HepG2 (cell line): ENCODE data around the gene TBX10. TPM values are rescaled to one million over a fixed set of nuclear protein-coding genes. Genes with fewer than 3 reads are reported as not detected.

Experiments
- AHR ChIP-seq: IDR thresholded peaks from 2 replicates; pipeline ENCODE4 v1.6.1; 2018; ENCODE audit warnings: missing genetic modification reagents, missing compliant biosample characterization
- CREB1 ChIP-seq, 2 experiments: fragments of 450-650 bp in 1 of 2; IDR thresholded peaks; 2 replicates each; pipeline ENCODE4 v1.6.1; 2016 to 2017; ENCODE audit warnings: control low read depth in 1 of 2, mild to moderate bottlenecking in 1 of 2, missing compliant biosample characterization in 1 of 2, missing genetic modification characterization in 1 of 2
- MXD3 ChIP-seq: IDR thresholded peaks from 2 replicates; pipeline ENCODE4 v1.6.1; 2016; ENCODE audit warnings: mild to moderate bottlenecking, missing biosample characterization, missing genetic modification reagents
- MXI1 ChIP-seq: IDR thresholded peaks from 3 replicates; pipeline ENCODE4 v1.6.1; 2012; ENCODE audit warnings: low read depth, low read length, inconsistent platforms, borderline replicate concordance
- NRL ChIP-seq: sonication (generic); formaldehyde crosslinking; IDR thresholded peaks from 2 replicates; pipeline ENCODE4 v1.5.0; 2020; ENCODE audit warnings: missing genetic modification reagents, mild to moderate bottlenecking, moderate library complexity, borderline replicate concordance
- PAF1 ChIP-seq: IDR thresholded peaks from 2 replicates; pipeline ENCODE4 v1.6.1; 2016; ENCODE audit warnings: missing genetic modification reagents, missing compliant biosample characterization
- PRMT3 ChIP-seq: sonication (generic); formaldehyde crosslinking; IDR thresholded peaks from 2 replicates; pipeline ENCODE4 v1.8.1; 2022; ENCODE audit warnings: low read depth, mild to moderate bottlenecking, moderate library complexity, missing genetic modification reagents, borderline replicate concordance
- SMAD1 ChIP-seq: sonication (generic); formaldehyde crosslinking; IDR thresholded peaks from 2 replicates; pipeline ENCODE4 v1.4.0; 2020; ENCODE audit warnings: missing genetic modification reagents, low read depth, mild to moderate bottlenecking, borderline replicate concordance
- TEAD3 ChIP-seq: optimal IDR thresholded peaks from 2 replicates; pipeline ENCODE3; 2016; ENCODE audit warnings: borderline replicate concordance
- ZFP1 ChIP-seq: IDR thresholded peaks from 2 replicates; pipeline ENCODE4 v1.6.1; 2016
- ZFP91 ChIP-seq: sonication (generic); formaldehyde crosslinking; IDR thresholded peaks from 2 replicates; pipeline ENCODE4 v1.9.0; 2022; ENCODE audit warnings: missing genetic modification reagents, mild to moderate bottlenecking, borderline replicate concordance
- ZNF296 ChIP-seq: sonication (generic); formaldehyde crosslinking; conservative IDR thresholded peaks from 2 replicates; pipeline ENCODE4 v1.5.0; 2020; ENCODE audit warnings: mild to moderate bottlenecking, missing genetic modification reagents
- ZNF431 ChIP-seq: sonication (generic); formaldehyde crosslinking; IDR thresholded peaks from 2 replicates; pipeline ENCODE4 v1.9.0; 2022; ENCODE audit warnings: missing genetic modification reagents, low read depth, mild to moderate bottlenecking, borderline replicate concordance
- ZNF563 ChIP-seq: sonication (generic); formaldehyde crosslinking; IDR thresholded peaks from 2 replicates; pipeline ENCODE4 v1.8.0; 2022; ENCODE audit warnings: mild to moderate bottlenecking, moderate library complexity, missing genetic modification reagents
- ZNF570 ChIP-seq: sonication (generic); formaldehyde crosslinking; IDR thresholded peaks from 2 replicates; pipeline ENCODE4 v1.4.0; 2020; ENCODE audit warnings: mild to moderate bottlenecking, missing genetic modification reagents, borderline replicate concordance
- ZNF687 ChIP-seq: sonication (generic); formaldehyde crosslinking; IDR thresholded peaks from 2 replicates; pipeline ENCODE4 v1.5.1; 2020; ENCODE audit warnings: mild to moderate bottlenecking, missing genetic modification reagents, moderate library complexity
- ZNF790 ChIP-seq: sonication (generic); formaldehyde crosslinking; IDR thresholded peaks from 2 replicates; pipeline ENCODE4 v1.8.0; 2022; ENCODE audit warnings: missing genetic modification reagents, mild to moderate bottlenecking, borderline replicate concordance
- ZNF850 ChIP-seq: sonication (generic); formaldehyde crosslinking; conservative IDR thresholded peaks from 2 replicates; pipeline ENCODE4 v1.9.0; 2021; ENCODE audit warnings: mild to moderate bottlenecking, missing genetic modification reagents
- ZSCAN20 ChIP-seq: sonication (generic); formaldehyde crosslinking; IDR thresholded peaks from 2 replicates; pipeline ENCODE4 v1.4.0; 2020; ENCODE audit warnings: missing genetic modification reagents, mild to moderate bottlenecking, borderline replicate concordance
- ZXDC ChIP-seq: sonication (generic); formaldehyde crosslinking; IDR thresholded peaks from 2 replicates; pipeline ENCODE4 v1.5.0; 2020; ENCODE audit warnings: mild to moderate bottlenecking, missing genetic modification reagents
- polyA plus RNA-seq, 8 experiments: library from polyadenylated mRNA; depleted of rRNA in 3 of 8; stranded (reverse) in 7 of 8; unstranded in 1 of 8; fragments of >200 nt; fragmentation: Illumina TruSeq in 4 of 8; extraction: Trizol in 4 of 8; gene quantifications; 2 replicates each; pipeline versions ENCODE4 v1.2.1 to v1.2.3, GENCODE V29; 2011 to 2016; ENCODE audit warnings: low read depth in 4 of 8, missing spikeins in 1 of 8, mixed read lengths in 1 of 8; ENCODE audit not compliant: insufficient read depth in 1 of 8
- total RNA-seq, 5 experiments: library from RNA; depleted of rRNA; stranded (reverse); fragments of >200 nt; fragmentation: Illumina TruSeq; extraction: Trizol; gene quantifications; 2 replicates each; pipeline ENCODE4 v1.2.3, GENCODE V29; 2016; ENCODE audit warnings: low read depth in 1 of 5

Gene TBX10
- total and polyA plus RNA-seq, 2 of the 13 experiments (the other 11 are each of a cell fraction or from before 2014, with no cell fraction given): 0.27 to 1.7 TPM

GRCh38 chr11:67640021-67640757 is 626 bp upstream of the TBX10 start (continued):
- TF ChIP-seq TEAD3 (CRISPR knock-in tag): peak; percentile 23
- peak; percentile 86 for TF ChIP-seq ZNF687
- peak; percentile 52; the same call in 1 of the 2 replicates for TF ChIP-seq ZNF563
- TF ChIP-seq ZNF790 (CRISPR knock-in tag): no peak
- TF ChIP-seq ZNF431 (CRISPR knock-in tag): 0 out of 2 replicates have a peak, but pooled peaks have one; percentile 28
- no peak for TF ChIP-seq ZNF570 (CRISPR knock-in tag)
- no peak for TF ChIP-seq ZNF296
- peak; percentile 77; the same call in 1 of the 2 replicates for TF ChIP-seq ZXDC
- peak; percentile 57; the same call in 1 of the 2 replicates for TF ChIP-seq ZFP91 (CRISPR knock-in tag)
- no peak for TF ChIP-seq CREB1 (IDR thresholded peaks at IDR 0.05)
- no peak for TF ChIP-seq CREB1 (CRISPR knock-in tag; IDR thresholded peaks at IDR 0.05)
- no peak for TF ChIP-seq ZNF850 (CRISPR knock-in tag)
- TF ChIP-seq SMAD1: no peak
- TF ChIP-seq PRMT3 (CRISPR knock-in tag): no peak
- TF ChIP-seq NRL: peak; percentile 55; the same call in 1 of the 2 replicates
- peak; percentile 61; the same call in 1 of the 2 replicates for TF ChIP-seq MXD3 (CRISPR knock-in tag)
- TF ChIP-seq PAF1 (CRISPR knock-in tag): no peak
- no peak for TF ChIP-seq ZSCAN20
- TF ChIP-seq AHR: peak; percentile 42; the same call in 1 of the 2 replicates
- TF ChIP-seq ZFP1 (CRISPR knock-in tag): no peak
- no peak for TF ChIP-seq MXI1
